ENCODE results near the gene GRID2.

GRID2 gene

DNA sequence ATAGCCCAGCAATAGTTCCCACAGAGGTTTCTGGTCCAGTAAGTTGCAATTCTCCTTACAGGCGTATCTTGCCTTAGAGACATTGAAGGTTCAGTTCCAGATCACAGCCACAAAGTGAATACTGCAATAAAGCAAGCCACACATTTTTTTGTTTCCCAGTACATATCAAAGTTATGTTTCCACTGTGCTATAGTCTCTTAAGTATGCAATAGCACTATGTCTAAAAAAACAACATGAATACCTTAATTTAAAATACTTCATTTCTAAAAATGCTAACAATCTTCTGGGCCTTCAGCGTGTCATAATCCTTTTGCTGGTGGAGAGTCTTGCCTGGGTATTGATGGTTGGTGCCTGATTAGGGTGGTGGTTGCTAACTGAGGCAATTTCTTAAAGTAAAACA is 659.1 kb downstream of the GRID2 start:
- H3K9me3 ChIP-seq (ENCODE audit: control insufficient read depth, low read length) = no peaks in the 10 kb centered on the region
- peak; percentile 45 for DNase-seq (ENCODE audit: low read depth)
- H3K4me1 ChIP-seq (ENCODE audit: control insufficient read depth, insufficient read depth, low read length) = no peaks in the 10 kb centered on the region
- no peak overlapping the region for H3K9ac ChIP-seq (ENCODE audit: low read length)
- H3K4me3 ChIP-seq (ENCODE audit: low read length) = no peak overlapping the region
- no peaks in the 10 kb centered on the region for H3K27me3 ChIP-seq (replicated peaks; ENCODE audit: control insufficient read depth, insufficient read depth, low read length)
- no peaks in the 10 kb centered on the region for H3K36me3 ChIP-seq (ENCODE audit: control insufficient read depth, insufficient read depth, low read length, severe bottlenecking)

DNA sequence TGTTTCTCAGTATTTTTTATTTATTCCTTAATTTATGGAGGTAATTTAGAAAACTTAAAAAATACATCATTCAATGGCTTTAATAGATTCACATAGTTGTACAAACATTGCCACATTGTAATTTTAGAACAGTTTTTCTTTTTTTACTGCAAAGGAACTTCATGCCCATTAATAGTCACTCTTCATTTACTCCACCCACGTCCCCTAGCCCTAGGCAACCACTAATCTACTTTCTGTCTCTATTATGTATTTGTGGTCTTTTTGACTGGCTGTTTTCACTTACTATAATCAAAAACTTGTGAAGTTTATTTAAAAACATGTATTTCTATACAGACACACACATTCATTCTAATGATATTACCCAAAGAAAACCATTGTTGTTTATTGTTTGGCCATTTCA is 664.8 kb downstream of the GRID2 start:
- H3K36me3 ChIP-seq (ENCODE audit: control insufficient read depth, insufficient read depth, low read length, severe bottlenecking) = no peaks in the 10 kb centered on the region
- peaks cover 28% of the 10 kb centered on the region for H3K4me1 ChIP-seq (ENCODE audit: control insufficient read depth, insufficient read depth, low read length)
- no peak overlapping the region for H3K9ac ChIP-seq (ENCODE audit: low read length)
- H3K9me3 ChIP-seq (ENCODE audit: control insufficient read depth, low read length) = no peaks in the 10 kb centered on the region
- peak; percentile 56 for DNase-seq (ENCODE audit: low read depth)
- no peak overlapping the region for H3K4me3 ChIP-seq (ENCODE audit: low read length)
- H3K27me3 ChIP-seq (replicated peaks; ENCODE audit: control insufficient read depth, insufficient read depth, low read length) = no peaks in the 10 kb centered on the region

DNA sequence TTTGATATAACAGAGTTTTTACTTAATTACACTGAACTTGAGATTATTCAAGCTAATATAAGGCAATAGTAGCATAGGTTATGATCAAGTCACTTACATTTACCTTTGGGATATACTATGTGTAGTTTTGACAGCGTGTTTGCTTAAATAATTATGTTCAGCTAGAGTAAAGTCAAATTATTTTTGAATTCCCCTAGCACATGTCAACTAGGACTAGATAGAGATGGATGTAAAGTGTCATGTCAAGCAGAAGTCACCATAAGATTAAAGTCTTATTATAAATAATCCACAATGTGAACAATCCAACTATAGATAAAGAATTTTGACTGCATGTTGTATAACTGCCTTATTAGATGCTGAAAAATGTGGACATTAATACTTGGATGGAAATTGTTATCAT is 665.2 kb downstream of the GRID2 start:
- H3K9ac ChIP-seq (ENCODE audit: low read length) = no peak overlapping the region
- no peak for DNase-seq (ENCODE audit: low read depth)
- no peaks in the 10 kb centered on the region for H3K36me3 ChIP-seq (ENCODE audit: control insufficient read depth, insufficient read depth, low read length, severe bottlenecking)
- no peak overlapping the region for H3K4me3 ChIP-seq (ENCODE audit: low read length)
- no peaks in the 10 kb centered on the region for H3K9me3 ChIP-seq (ENCODE audit: control insufficient read depth, low read length)
- H3K4me1 ChIP-seq (ENCODE audit: control insufficient read depth, insufficient read depth, low read length) = peaks cover 28% of the 10 kb centered on the region
- H3K27me3 ChIP-seq (replicated peaks; ENCODE audit: control insufficient read depth, insufficient read depth, low read length) = no peaks in the 10 kb centered on the region

DNA sequence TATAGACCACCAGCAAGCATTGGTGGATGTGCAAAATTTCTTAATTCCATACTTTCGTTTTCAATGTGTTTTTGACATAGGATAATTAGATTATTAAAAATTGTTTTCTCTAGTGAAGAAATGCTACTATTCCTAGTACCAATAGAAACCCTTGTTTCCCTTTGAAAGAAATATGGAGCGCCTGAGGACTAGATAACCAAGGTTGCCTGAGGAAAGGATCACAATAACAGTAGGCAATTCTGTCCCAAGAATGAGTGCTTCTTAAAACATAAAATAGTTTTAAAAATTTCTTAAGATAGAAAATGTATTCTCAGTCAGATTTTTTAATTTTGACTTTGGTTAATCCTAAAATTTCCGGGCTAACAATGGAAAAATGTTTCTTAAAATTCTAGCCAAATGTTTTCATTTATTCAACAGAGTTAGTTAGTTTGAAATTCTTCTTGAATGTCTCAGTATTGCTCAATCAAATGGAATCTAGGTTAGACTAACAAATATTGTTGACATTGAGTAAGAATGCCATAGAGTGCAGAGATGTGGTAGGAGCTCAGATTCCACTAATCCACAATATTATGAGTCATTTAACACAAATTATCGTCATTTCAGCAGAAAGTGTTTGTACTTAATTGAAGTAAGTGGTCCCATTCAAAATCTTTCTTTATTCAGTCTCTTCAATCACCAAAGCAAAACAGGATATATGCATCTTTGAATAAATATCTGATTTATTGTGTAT is 666.0 kb downstream of the GRID2 start:
- Histone ChIP-seq H3K9me3 (ENCODE audit: control insufficient read depth, low read length) (no peaks in the 10 kb centered on the region), H3K36me3 (ENCODE audit: control insufficient read depth, insufficient read depth, low read length, severe bottlenecking) (no peaks in the 10 kb centered on the region), H3K4me1 (ENCODE audit: control insufficient read depth, insufficient read depth, low read length) (peaks cover 28% of the 10 kb centered on the region), H3K9ac (ENCODE audit: low read length) (peak overlapping the region; percentile 17), H3K4me3 (ENCODE audit: low read length) (peak overlapping the region; percentile 49), H3K27me3 (replicated peaks; ENCODE audit: control insufficient read depth, insufficient read depth, low read length) (no peaks in the 10 kb centered on the region)
- peak; percentile 94 for DNase-seq (ENCODE audit: low read depth)

DNA sequence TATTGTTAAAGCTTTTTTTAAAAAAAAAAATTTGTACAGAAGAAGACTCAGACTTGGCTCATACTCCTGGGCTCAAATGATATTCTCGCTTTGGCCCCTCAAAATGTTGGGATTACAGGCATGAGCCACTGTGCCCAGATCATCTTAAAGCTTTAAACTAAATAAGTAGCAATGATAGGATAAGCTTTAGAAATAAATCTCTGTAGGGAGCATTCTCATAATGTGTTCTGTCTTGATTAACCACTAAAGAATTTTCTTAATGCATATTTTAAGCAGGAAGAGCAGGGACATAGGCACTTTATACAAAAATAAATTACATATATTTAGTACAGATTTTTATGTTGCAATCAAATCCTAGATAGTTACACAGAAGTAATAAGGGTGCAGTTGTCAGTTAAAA is 667.2 kb downstream of the GRID2 start:
- H3K27me3 ChIP-seq (replicated peaks; ENCODE audit: control insufficient read depth, insufficient read depth, low read length) = no peaks in the 10 kb centered on the region
- H3K36me3 ChIP-seq (ENCODE audit: control insufficient read depth, insufficient read depth, low read length, severe bottlenecking) = no peaks in the 10 kb centered on the region

DNA sequence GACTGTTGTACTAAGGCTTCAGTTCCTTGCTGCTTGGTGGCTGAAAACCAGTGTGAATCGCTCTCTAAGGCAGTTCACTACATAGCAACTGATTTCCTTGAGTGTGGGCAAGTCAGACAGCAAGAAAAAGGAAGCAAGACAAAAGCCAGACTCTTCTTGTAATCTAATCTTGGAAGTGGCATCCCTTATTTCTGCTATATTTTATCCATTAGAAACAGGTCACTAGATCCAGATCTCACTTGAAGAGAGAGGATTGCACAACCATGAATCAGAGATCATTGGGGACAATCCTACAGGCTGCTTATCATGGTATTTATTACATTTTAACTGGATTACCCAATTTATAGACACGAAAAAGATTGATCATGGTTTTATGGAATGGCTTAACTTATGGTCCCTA is 684.5 kb downstream of the GRID2 start:
- H3K36me3 ChIP-seq (ENCODE audit: control insufficient read depth, insufficient read depth, low read length, severe bottlenecking) = no peaks in the 10 kb centered on the region
- no peak overlapping the region for H3K9ac ChIP-seq (ENCODE audit: low read length)
- H3K9me3 ChIP-seq (ENCODE audit: control insufficient read depth, low read length) = no peaks in the 10 kb centered on the region
- peak; percentile 15 for DNase-seq (ENCODE audit: low read depth)
- H3K4me1 ChIP-seq (ENCODE audit: control insufficient read depth, insufficient read depth, low read length) = no peaks in the 10 kb centered on the region
- H3K4me3 ChIP-seq (ENCODE audit: low read length) = no peak overlapping the region
- no peaks in the 10 kb centered on the region for H3K27me3 ChIP-seq (replicated peaks; ENCODE audit: control insufficient read depth, insufficient read depth, low read length)

More for the DNA sequence above, 667.2 kb downstream of the GRID2 start:
- no peak overlapping the region for H3K9ac ChIP-seq (ENCODE audit: low read length)
- DNase-seq (ENCODE audit: low read depth) = peak; percentile 11
- H3K9me3 ChIP-seq (ENCODE audit: control insufficient read depth, low read length) = no peaks in the 10 kb centered on the region
- H3K4me3 ChIP-seq (ENCODE audit: low read length) = no peak overlapping the region
- peaks cover 28% of the 10 kb centered on the region for H3K4me1 ChIP-seq (ENCODE audit: control insufficient read depth, insufficient read depth, low read length)

DNA sequence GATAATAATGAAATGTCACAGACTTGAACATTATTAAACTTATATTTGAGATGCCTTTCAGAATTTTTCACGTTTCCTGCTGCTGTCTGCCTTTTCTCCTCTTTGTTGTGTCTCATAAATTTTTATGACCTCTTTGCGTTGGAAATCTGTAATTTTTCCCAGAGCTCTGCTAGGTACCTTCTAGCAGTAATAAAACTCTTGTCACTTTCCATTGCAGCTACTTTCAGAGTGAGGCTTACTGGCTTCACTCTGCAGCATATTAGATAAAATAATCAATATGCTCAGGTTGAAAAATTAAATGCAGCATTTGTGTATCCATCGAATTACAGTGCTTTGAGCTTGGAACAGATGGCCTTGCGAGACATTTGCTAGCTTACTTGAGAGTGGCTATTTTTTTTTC is 689.0 kb downstream of the GRID2 start:
- DNase-seq (ENCODE audit: low read depth) = no peak
- Histone ChIP-seq H3K36me3 (ENCODE audit: control insufficient read depth, insufficient read depth, low read length, severe bottlenecking) (no peaks in the 10 kb centered on the region), H3K9me3 (ENCODE audit: control insufficient read depth, low read length) (no peaks in the 10 kb centered on the region), H3K4me1 (ENCODE audit: control insufficient read depth, insufficient read depth, low read length) (no peaks in the 10 kb centered on the region), H3K4me3 (ENCODE audit: low read length) (no peak overlapping the region), H3K27me3 (replicated peaks; ENCODE audit: control insufficient read depth, insufficient read depth, low read length) (no peaks in the 10 kb centered on the region), H3K9ac (ENCODE audit: low read length) (no peak overlapping the region)

DNA sequence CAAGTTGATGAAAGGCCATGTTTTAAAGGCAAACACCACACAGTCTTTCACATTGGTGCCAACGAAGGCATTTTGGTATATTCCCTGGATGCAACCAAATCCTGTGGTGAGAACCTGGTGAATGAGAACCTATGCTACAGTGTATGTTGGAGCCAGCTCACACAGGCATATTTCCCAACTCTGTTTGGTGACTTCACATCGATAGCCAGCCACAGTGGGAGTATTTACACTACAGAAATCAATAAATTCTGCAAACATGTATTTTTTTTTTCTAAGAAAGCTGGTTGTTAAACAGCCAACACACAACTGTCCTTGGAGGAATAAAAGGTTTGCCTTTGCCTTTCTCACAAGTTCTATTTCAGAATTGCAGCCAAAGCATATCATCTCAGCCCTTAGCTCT is 691.0 kb downstream of the GRID2 start:
- no peak overlapping the region for H3K4me3 ChIP-seq (ENCODE audit: low read length)
- no peaks in the 10 kb centered on the region for H3K9me3 ChIP-seq (ENCODE audit: control insufficient read depth, low read length)
- H3K27me3 ChIP-seq (replicated peaks; ENCODE audit: control insufficient read depth, insufficient read depth, low read length) = no peaks in the 10 kb centered on the region
- no peak for DNase-seq (ENCODE audit: low read depth)
- H3K36me3 ChIP-seq (ENCODE audit: control insufficient read depth, insufficient read depth, low read length, severe bottlenecking) = no peaks in the 10 kb centered on the region
- H3K4me1 ChIP-seq (ENCODE audit: control insufficient read depth, insufficient read depth, low read length) = no peaks in the 10 kb centered on the region
- no peak overlapping the region for H3K9ac ChIP-seq (ENCODE audit: low read length)

DNA sequence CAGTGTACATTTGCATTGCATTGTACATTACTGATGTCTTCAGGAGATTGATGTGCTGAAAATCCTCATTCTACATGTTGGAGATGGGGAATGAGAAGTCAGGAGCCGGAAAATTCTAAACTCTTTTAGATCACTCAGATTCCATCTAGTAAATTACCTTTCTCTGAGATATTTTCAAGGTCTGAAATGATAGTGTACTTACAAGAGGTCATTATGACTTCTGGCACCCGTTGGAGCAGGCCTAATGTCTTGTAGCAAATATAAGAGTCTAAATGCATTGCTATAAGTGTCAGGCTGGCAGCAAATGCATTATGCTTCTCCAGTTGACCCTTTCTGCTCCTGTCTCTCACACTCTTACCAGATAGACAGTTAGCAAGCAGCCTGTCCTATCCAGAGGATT is 692.8 kb downstream of the GRID2 start:
- Histone ChIP-seq H3K4me1 (ENCODE audit: control insufficient read depth, insufficient read depth, low read length) (no peaks in the 10 kb centered on the region), H3K4me3 (ENCODE audit: low read length) (no peak overlapping the region), H3K9me3 (ENCODE audit: control insufficient read depth, low read length) (no peaks in the 10 kb centered on the region), H3K36me3 (ENCODE audit: control insufficient read depth, insufficient read depth, low read length, severe bottlenecking) (no peaks in the 10 kb centered on the region), H3K27me3 (replicated peaks; ENCODE audit: control insufficient read depth, insufficient read depth, low read length) (no peaks in the 10 kb centered on the region), H3K9ac (ENCODE audit: low read length) (no peak overlapping the region)
- DNase-seq (ENCODE audit: low read depth) = no peak

DNA sequence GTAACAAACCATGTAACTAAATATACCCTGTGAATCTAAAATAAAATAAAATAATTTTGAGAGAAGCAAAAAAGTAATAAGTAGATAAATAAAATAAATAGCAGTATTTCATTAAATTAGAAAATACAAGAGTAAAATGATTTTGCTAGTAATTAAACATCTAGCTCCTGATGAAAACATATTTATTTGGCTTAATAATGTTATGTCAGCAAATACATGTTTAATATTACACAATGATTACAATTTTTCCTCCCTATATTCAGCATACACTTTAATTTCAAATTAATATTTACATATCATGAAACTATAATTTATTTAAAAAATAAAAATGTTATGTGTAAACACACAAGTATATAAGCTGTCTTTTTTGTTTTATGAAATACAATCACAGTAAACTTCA is 697.1 kb downstream of the GRID2 start:
- DNase-seq (ENCODE audit: low read depth) = no peak
- no peaks in the 10 kb centered on the region for H3K9me3 ChIP-seq (ENCODE audit: control insufficient read depth, low read length)
- no peaks in the 10 kb centered on the region for H3K4me1 ChIP-seq (ENCODE audit: control insufficient read depth, insufficient read depth, low read length)
- no peaks in the 10 kb centered on the region for H3K36me3 ChIP-seq (ENCODE audit: control insufficient read depth, insufficient read depth, low read length, severe bottlenecking)
- no peaks in the 10 kb centered on the region for H3K27me3 ChIP-seq (replicated peaks; ENCODE audit: control insufficient read depth, insufficient read depth, low read length)
- no peak overlapping the region for H3K9ac ChIP-seq (ENCODE audit: low read length)
- H3K4me3 ChIP-seq (ENCODE audit: low read length) = no peak overlapping the region

DNA sequence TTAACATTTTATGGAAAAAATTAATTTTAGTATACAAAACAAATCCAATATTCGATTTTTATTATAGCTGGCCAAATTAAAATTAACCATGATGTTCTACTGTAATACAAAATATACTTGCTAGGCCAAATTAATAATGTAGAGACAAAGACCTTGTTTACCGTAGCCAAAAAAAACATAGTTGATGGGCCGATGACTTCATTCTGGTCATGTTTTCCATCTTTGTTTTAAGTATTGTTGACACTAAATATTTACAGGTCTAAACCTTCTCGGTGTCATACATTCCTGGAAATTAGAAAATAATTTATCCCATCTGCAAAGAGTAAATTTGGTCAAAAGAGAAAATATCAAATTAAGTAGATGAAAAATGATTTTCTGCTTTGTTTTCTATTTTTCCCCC is 698.5 kb downstream of the GRID2 start:
- no peaks in the 10 kb centered on the region for H3K9me3 ChIP-seq (ENCODE audit: control insufficient read depth, low read length)
- no peak for DNase-seq (ENCODE audit: low read depth)
- no peaks in the 10 kb centered on the region for H3K36me3 ChIP-seq (ENCODE audit: control insufficient read depth, insufficient read depth, low read length, severe bottlenecking)
- H3K4me1 ChIP-seq (ENCODE audit: control insufficient read depth, insufficient read depth, low read length) = no peaks in the 10 kb centered on the region
- H3K4me3 ChIP-seq (ENCODE audit: low read length) = no peak overlapping the region
- no peak overlapping the region for H3K9ac ChIP-seq (ENCODE audit: low read length)
- no peaks in the 10 kb centered on the region for H3K27me3 ChIP-seq (replicated peaks; ENCODE audit: control insufficient read depth, insufficient read depth, low read length)

DNA sequence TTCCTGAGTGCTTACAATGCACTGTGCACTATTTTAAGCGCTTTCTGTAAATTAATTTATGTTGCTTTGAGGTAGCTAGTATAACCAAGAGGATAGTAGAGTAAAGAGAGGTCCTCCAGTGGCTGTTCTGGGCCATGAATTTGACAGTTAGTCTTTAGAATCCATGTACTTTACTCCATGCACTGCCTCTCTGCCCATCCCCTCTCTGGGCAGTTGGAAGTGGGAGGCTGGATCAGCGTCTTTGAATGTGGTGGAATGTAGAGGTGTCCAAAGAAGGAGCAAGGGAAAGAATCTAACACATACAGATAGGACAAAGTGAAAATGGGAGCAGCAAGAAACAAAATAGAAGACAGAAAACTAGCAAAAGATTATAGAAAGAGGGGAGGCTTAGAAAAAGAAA is 712.6 kb downstream of the GRID2 start:
- Histone ChIP-seq H3K4me1 (ENCODE audit: control insufficient read depth, insufficient read depth, low read length) (no peaks in the 10 kb centered on the region), H3K9ac (ENCODE audit: low read length) (no peak overlapping the region), H3K4me3 (ENCODE audit: low read length) (no peak overlapping the region), H3K36me3 (ENCODE audit: control insufficient read depth, insufficient read depth, low read length, severe bottlenecking) (no peaks in the 10 kb centered on the region), H3K9me3 (ENCODE audit: control insufficient read depth, low read length) (no peaks in the 10 kb centered on the region), H3K27me3 (replicated peaks; ENCODE audit: control insufficient read depth, insufficient read depth, low read length) (no peaks in the 10 kb centered on the region)
- DNase-seq (ENCODE audit: low read depth) = no peak

All from adipocyte (in vitro differentiated cells).